Erythroblast (primary cell): ENCODE results near the gene CD74.
A peak's percentile ranks its signal among the peaks of the same experiment; 100 is the strongest.

Experiments
- DNase-seq, 2 experiments: peaks; one replicate each; lab custom pipeline; 2025; lab: John Stamatoyannopoulos, UW
- GATA1 ChIP-seq: IDR thresholded peaks from 2 replicates; pipeline ENCODE4 v1.6.1; 2011; ENCODE audit warnings: low read depth, mild to moderate bottlenecking, control low read depth, low read length, moderate library complexity
- POLR2A ChIP-seq: IDR thresholded peaks from 2 replicates; pipeline ENCODE4 v1.6.1; 2011; ENCODE audit warnings: mild to moderate bottlenecking, low read length

The CD74 gene

GRCh38 chr5:150448334-150448733 is 35.6 kb upstream of the CD74 start:
- peak in 1 of 2 experiments; percentile 57 for DNase-seq
- TF ChIP-seq GATA1 = no peak
- no peak for TF ChIP-seq POLR2A

- no peak for TF ChIP-seq POLR2A
- no peak for DNase-seq
These were observed 34.5 kb upstream of the CD74 start for GRCh38 chr5:150447188-150447587.

- DNase-seq = no peak
- TF ChIP-seq POLR2A (peak; percentile 4), GATA1 (no peak)
These were observed 33.9 kb upstream of the CD74 start for GRCh38 chr5:150446583-150446982.

- DNase-seq = no peak
- TF ChIP-seq GATA1 (no peak), POLR2A (no peak)
These were observed 33.4 kb upstream of the CD74 start for GRCh38 chr5:150446088-150446487.

- no peak for TF ChIP-seq GATA1
- TF ChIP-seq POLR2A = no peak
- DNase-seq = no peak
These were observed 32.1 kb upstream of the CD74 start for GRCh38 chr5:150444770-150445169.

- DNase-seq = no peak
- TF ChIP-seq POLR2A (peak; percentile 34), GATA1 (no peak)
These were observed 30.7 kb upstream of the CD74 start for GRCh38 chr5:150443242-150444075.

GRCh38 chr5:150442699-150443080 is 30.0 kb upstream of the CD74 start:
- DNase-seq = no peak
- no peak for TF ChIP-seq GATA1
- no peak for TF ChIP-seq POLR2A

- TF ChIP-seq POLR2A (no peak), GATA1 (no peak)
These were observed 29.3 kb upstream of the CD74 start for GRCh38 chr5:150441813-150442698.

GRCh38 chr5:150440948-150441812 is 28.5 kb upstream of the CD74 start:
- DNase-seq = peak; percentile 22 to 28
- TF ChIP-seq POLR2A (no peak), GATA1 (no peak)

More at GRCh38 chr5:150441813-150442698, 29.3 kb upstream of the CD74 start:
- no peak for DNase-seq

- no peak for TF ChIP-seq POLR2A
- TF ChIP-seq GATA1 = no peak
- peak in 1 of 2 experiments; percentile 35 for DNase-seq
These were observed 26.3 kb upstream of the CD74 start for GRCh38 chr5:150438873-150439546.

- peak; percentile 85 to 91 for DNase-seq
- TF ChIP-seq GATA1 = no peak
- TF ChIP-seq POLR2A = no peak
These were observed 23.5 kb upstream of the CD74 start for GRCh38 chr5:150436141-150436680.

- no peak for DNase-seq
- no peak for TF ChIP-seq POLR2A
- TF ChIP-seq GATA1 = no peak
These were observed 21.8 kb upstream of the CD74 start for GRCh38 chr5:150434464-150434863.
